Erythroblast (primary cell): Measurements from ENCODE around the gene TM9SF4.

Source experiments
- DNase-seq, 2 experiments: peaks; one replicate each; lab custom pipeline; 2025; lab: John Stamatoyannopoulos, UW
- GATA1 ChIP-seq: IDR thresholded peaks from 2 replicates; pipeline ENCODE4 v1.6.1; 2011; ENCODE audit warnings: low read depth, mild to moderate bottlenecking, control low read depth, low read length, moderate library complexity
- POLR2A ChIP-seq: IDR thresholded peaks from 2 replicates; pipeline ENCODE4 v1.6.1; 2011; ENCODE audit warnings: mild to moderate bottlenecking, low read length

The TM9SF4 gene

GRCh38 chr20:32109392-32110172 lies at the start of gene TM9SF4:
TM9SF4 (plus strand) TSS chr20:32109714; CDS start chr20:32109741, 27 bp downstream.
- peak; percentile 95 to 97 for DNase-seq
- TF ChIP-seq POLR2A (peak; percentile 88), GATA1 (no peak)

GRCh38 chr20:32062776-32063170 lies 46.7 kb upstream of the TM9SF4 start:
- no peak for TF ChIP-seq POLR2A
- no peak for TF ChIP-seq GATA1
- DNase-seq, result no peak

GRCh38 chr20:32063695-32064094 lies 45.8 kb upstream of the TM9SF4 start:
- TF ChIP-seq GATA1 (no peak), POLR2A (no peak)
- DNase-seq, result no peak

- DNase-seq, result no peak
Measured at GRCh38 chr20:32064667-32065066, 44.8 kb upstream of the TM9SF4 start.

GRCh38 chr20:32067234-32067821 lies 42.2 kb upstream of the TM9SF4 start:
- TF ChIP-seq GATA1 (no peak), POLR2A (no peak)
- no peak for DNase-seq

More at GRCh38 chr20:32064667-32065066, 44.8 kb upstream of the TM9SF4 start:
- TF ChIP-seq POLR2A (no peak), GATA1 (no peak)

- no peak for DNase-seq
- no peak for TF ChIP-seq GATA1
- TF ChIP-seq POLR2A, result no peak
Measured at GRCh38 chr20:32068174-32068573, 41.3 kb upstream of the TM9SF4 start.

GRCh38 chr20:32069711-32070110 lies 39.8 kb upstream of the TM9SF4 start:
- no peak for TF ChIP-seq POLR2A
- TF ChIP-seq GATA1, result no peak
- no peak for DNase-seq

- no peak for DNase-seq
Measured at GRCh38 chr20:32070282-32070681, 39.2 kb upstream of the TM9SF4 start.

GRCh38 chr20:32070690-32071213 lies 38.8 kb upstream of the TM9SF4 start:
- DNase-seq, result no peak
- TF ChIP-seq GATA1, result no peak
- no peak for TF ChIP-seq POLR2A

More at GRCh38 chr20:32070282-32070681, 39.2 kb upstream of the TM9SF4 start:
- no peak for TF ChIP-seq POLR2A
- TF ChIP-seq GATA1, result no peak

- no peak for TF ChIP-seq GATA1
- no peak for TF ChIP-seq POLR2A
- no peak for DNase-seq
Measured at GRCh38 chr20:32071395-32072167, 37.9 kb upstream of the TM9SF4 start.

GRCh38 chr20:32072168-32072750 lies 37.3 kb upstream of the TM9SF4 start:
- no peak for DNase-seq
- TF ChIP-seq POLR2A (no peak), GATA1 (no peak)

- DNase-seq, result no peak
- no peak for TF ChIP-seq GATA1
- TF ChIP-seq POLR2A, result no peak
Measured at GRCh38 chr20:32075534-32075933, 34.0 kb upstream of the TM9SF4 start.

- DNase-seq, result no peak
- TF ChIP-seq GATA1 (no peak), POLR2A (no peak)
Measured at GRCh38 chr20:32077190-32077589, 32.3 kb upstream of the TM9SF4 start.
